Heart left ventricle (tissue), 13 donors: Measurements from ENCODE around the gene PVRIG.

Experiments used
- POLR2A ChIP-seq, 2 donors: fragments of 450-650 bp; IDR thresholded peaks; one replicate each; pipeline ENCODE4 v1.6.1; 2017; ENCODE audit warnings: antibody characterized with exemption in 2 of 2, mild to moderate bottlenecking in 2 of 2, moderate library complexity in 2 of 2
- TF ChIP-seq, protein P1 (sequence below), 12 donors: fragments of 200-600 bp; sonication (generic) in 4 of 12; IDR thresholded peaks; one replicate each; pipeline versions ENCODE4 v1.5.0 to v1.8.0; 2018 to 2022; ENCODE audit warnings: antibody characterized with exemption in 12 of 12, mild to moderate bottlenecking in 5 of 12
- donor health status: ischemic (EF 13 %, LVEDD 7.1; RV severe dilation, severe dysfunction).
- donor health status: DM: no; HTN: yes; CAD: no.
- donor health status: DM: no; HTN: no; CAD: no.
- donor health status: ischemic (EF 25% LVEDD 6.9; RV normal size, moderate dysfunction).
- donor health status: ischemic (EF 25% LVEDD 5.7; RV mildly dilated, moderate dysfunction).
- donor health status: ischemic (EF 35%, LVEDD 5.7; RV mildly dilated, moderate dysfunction).
- donor health status: nonischemic (EF 11% LVEDD 7.7; RV severe dilation, severe dysfunction).
- donor health status: DM: yes; HTN: yes; CAD: no.
- donor health status: PGD.
- donor health status: ischemic (EF 29% LVEDD 5.4; RV normal size, mild dysfunction).
- donor health status: nonischemic (EF 23%, LVEDD 6.1; RV moderate dilation, normal function).

- no peak for TF ChIP-seq POLR2A (IDR thresholded peaks at IDR 0.05)
- TF ChIP-seq, protein P1, sequence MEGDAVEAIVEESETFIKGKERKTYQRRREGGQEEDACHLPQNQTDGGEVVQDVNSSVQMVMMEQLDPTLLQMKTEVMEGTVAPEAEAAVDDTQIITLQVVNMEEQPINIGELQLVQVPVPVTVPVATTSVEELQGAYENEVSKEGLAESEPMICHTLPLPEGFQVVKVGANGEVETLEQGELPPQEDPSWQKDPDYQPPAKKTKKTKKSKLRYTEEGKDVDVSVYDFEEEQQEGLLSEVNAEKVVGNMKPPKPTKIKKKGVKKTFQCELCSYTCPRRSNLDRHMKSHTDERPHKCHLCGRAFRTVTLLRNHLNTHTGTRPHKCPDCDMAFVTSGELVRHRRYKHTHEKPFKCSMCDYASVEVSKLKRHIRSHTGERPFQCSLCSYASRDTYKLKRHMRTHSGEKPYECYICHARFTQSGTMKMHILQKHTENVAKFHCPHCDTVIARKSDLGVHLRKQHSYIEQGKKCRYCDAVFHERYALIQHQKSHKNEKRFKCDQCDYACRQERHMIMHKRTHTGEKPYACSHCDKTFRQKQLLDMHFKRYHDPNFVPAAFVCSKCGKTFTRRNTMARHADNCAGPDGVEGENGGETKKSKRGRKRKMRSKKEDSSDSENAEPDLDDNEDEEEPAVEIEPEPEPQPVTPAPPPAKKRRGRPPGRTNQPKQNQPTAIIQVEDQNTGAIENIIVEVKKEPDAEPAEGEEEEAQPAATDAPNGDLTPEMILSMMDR (IDR thresholded peaks at IDR 0.05), result no peak
These were observed 28.7 kb downstream of the PVRIG start for GRCh38 chr7:100248483-100248882.
